Right forelimb (tissue), 1 donor: Measurements from ENCODE around the gene HECA.
"Not testable (repeated sequence)": the region's sequence is repeated elsewhere in the genome, so short reads cannot be mapped to it uniquely, and the experiment has no call there.

Experiments
- DNase-seq: peaks from one replicate; pipeline ENCODE4 v3.0.0-alpha.2; 2018

The HECA gene

GRCh38 chr6:139137706-139138105, 2.8 kb downstream of the HECA start:
- no peak for DNase-seq

DNA sequence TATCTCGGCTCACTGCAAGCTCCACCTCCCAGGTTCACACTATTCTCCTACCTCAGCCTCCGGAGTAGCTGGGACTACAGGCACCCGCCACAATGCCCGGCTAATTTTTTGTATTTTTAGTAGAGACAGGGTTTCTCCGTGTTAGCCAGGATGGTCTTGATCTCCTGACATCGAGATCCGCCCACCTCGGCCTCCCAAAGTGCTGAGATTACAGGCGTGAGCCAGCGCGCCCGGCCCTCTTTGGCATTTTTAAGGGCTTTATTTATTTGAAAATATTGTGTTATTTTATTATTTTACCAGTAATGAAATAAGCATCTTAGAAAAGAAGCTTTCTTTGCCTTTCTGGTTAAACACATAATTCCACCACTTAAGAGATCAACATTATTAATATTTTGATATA, 6.0 kb downstream of the HECA start:
- not testable (repeated sequence) for DNase-seq

GRCh38 chr6:139142262-139142661, 7.4 kb downstream of the HECA start:
- no peak for DNase-seq

GRCh38 chr6:139143111-139143510, 8.2 kb downstream of the HECA start:
- DNase-seq = no peak

DNA sequence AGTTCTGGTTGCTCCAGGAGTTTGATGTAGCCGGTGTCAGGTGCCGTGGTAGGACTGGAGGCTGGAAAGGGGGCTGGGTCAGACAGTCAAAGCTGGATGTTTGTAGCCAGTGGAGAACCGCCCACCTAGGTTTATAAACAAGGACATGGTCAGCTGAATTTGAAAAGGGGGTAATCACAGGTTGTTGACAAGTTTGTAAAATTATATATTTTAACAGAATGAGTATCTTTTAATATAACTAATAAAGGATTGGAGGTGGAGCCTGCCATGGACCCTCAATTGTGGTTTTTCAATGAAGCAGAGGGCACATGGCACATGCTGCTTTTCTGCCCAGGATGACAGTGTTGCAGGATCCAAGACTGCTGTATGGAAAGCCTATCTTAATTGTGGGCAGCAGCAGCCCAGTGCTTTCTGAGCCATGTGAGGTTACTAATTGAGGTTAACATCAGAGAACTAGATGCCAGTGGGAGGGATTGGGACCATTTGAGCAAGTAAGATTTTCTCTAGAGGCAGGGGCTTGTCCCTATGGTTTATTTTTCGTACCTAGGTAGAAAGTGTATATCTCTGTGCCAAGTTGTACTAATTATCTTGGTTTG, 9.7 kb downstream of the HECA start:
- no peak for DNase-seq

DNA sequence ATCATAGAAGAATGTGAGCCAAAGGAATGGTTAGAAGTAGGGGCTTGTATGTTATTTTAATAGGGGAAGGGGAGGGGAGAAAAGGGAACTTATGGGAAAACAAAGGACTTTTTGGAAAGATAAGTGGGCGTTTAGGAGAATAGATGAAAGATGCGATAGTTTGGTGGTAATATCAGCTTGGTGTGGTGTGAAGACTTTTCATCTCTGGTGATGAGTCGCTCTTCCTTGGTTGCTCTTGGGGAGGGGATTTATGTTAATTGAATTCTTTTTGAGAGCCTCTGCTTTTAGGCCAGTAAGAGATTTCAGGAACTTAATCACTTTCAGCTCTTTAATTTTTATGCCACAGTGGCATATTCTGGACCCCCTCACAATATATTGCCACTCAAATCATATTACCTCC, 10.8 kb downstream of the HECA start:
- no peak for DNase-seq

- no peak for DNase-seq
These were observed 11.4 kb downstream of the HECA start for GRCh38 chr6:139146317-139146726.

- no peak for DNase-seq
These were observed 12.7 kb downstream of the HECA start for GRCh38 chr6:139147628-139148027.

- DNase-seq = no peak
These were observed 13.8 kb downstream of the HECA start for GRCh38 chr6:139148557-139149235.

- DNase-seq = no peak
These were observed 14.5 kb downstream of the HECA start for GRCh38 chr6:139149383-139149782.

DNA sequence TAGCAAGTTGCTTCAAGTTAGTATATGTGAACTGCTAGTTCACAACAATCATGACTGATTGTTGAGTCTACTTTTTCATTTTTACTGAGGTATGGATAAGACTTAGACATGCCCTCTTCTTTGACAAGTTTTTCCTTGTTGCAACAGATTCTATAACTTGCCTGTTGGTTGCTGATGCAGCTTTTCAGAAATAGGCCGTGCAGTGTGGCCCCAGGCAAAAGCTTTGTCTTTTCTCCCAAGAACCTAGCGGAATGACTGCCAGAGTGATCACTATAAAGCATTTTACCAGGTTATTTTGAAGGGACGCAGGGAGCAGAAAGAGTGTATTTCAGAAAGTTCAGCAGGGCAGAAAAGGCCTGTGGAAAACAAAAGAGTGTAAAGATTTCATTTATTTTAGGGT, 16.0 kb downstream of the HECA start:
- no peak for DNase-seq

DNA sequence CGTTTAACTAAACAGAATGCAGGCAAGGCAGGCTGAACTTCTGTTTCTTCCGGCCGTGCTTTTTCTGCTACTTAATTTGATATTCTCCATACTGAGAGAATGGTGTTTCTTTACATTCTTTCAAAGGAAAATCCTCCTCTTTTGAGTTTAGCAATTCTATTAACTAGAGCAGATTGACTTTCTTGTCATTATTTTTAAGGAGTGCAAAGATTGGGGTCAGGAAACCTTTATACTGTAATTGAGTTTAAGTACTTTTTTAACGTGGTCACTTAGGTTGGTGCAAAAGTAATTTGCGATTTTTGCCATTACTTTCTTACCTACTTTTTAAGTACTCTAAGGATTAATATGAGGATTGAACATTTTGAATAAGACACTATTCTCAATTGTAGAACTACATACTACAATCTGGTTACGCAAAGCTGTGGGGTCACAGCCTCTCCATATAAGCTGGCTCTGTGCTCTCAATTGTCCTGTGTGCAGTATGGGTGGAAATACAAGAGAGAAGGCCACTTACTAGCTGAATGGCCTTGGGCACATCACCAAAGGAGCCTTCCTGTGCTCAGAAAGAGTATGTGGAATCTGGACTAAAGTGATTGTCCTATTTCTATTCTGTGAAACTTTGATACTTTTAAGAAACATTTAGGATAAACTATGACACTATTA, 16.7 kb downstream of the HECA start:
- DNase-seq = no peak

DNA sequence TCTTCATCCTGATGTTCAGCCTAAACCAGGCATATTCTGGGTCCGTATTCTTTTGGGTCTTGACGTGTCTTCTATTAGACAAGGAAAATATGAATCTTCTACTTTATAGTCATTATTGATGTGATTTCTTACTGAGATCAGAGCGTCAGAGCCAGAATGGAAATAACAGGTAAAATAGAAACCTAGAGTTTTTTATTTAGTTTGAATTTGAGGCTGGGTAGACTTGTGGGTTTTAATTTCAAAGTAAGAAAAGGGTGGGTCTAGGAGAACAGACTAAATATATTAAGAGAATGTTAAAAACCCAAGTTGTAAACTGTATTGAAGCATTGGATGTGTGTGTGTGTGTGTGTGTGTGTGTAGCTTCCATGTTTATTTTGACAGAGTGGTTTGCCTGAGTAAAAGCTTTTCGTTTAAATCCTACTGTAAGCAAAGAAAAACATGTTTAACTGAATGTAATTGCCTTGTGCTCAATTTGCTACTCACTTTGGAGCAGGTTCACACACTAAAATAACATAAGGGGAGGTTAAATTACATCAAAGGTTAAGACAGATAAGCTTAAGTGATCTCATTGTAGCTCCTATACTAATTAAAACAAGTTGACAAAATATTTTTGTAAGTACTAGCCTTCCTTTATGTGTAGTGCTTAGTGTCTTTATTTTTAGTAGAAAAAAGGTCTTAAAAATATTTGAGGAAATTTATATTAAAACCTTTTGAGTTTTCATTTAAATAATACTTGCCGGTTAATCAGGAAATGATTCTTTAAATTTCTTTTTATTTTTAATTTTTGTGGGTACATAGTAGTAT, 17.4 kb downstream of the HECA start:
- DNase-seq = no peak

GRCh38 chr6:139152892-139153271, 18.0 kb downstream of the HECA start:
- DNase-seq = no peak

DNA sequence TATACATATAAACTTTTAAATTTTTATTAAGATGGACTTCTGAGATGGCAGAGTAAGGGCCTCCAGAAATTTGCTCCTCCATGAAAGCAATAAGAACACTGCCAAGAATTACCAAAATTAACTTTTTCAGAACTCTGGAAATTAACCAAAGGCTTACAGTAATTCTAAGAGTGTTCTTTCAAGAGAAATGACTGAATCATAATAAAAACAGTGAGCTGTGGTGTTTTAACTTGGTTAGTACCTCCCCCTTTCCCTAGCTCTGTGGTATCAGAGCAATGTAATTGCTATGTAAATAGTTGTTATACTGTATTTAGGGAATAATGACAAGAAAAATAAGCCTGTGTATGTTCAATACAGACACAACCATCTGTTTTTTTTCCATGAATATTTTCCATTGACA, 19.0 kb downstream of the HECA start:
- DNase-seq = no peak

DNA sequence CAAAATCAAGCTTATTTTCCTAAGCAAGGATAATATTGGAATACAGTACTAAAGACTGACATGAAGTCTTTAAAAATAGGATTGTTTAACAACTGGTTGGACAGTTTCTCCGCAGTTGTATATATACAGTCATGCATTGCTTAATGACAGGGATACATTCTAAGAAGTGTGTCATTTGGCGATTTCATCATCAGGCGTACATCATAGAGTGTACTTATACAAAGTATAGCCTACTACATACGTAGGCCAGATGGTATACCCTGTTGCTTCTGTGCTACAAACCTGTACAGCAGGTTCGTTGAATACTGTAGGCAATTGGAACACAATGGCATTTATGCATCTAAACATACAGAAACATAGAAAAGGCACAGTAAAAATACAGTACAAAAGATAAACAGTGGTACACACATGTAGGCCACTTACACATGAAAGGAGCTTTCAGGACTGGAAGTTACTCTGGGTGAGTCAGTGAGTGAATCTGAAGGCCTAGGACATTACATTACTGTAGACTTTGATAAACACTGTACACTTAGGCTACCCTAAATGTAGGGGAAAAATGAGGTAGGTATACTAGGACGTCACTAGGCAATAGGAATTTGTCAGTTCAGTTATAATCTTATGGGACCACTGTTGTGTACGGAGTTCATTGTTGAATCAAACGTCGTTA, 20.1 kb downstream of the HECA start:
- DNase-seq = no peak

DNA sequence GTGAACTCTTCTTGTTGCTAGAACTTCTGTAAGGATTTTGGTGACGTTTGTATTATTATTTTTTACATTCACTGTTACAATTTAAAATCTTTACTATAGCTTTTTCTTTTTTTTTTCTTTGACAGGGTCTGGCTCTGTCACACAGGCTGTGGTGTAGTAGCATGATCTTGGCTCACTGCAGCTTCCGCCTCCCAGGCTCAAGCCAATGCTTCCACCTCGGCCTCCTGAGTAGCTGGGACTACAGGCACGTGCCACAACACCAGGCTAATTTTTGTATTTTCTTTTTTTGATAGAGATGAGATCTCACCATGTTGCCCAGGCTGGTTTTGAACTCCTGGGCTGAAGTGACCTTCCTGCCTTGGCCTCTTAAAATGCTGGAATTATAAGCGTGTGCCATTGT, 21.2 kb downstream of the HECA start:
- no peak for DNase-seq

DNA sequence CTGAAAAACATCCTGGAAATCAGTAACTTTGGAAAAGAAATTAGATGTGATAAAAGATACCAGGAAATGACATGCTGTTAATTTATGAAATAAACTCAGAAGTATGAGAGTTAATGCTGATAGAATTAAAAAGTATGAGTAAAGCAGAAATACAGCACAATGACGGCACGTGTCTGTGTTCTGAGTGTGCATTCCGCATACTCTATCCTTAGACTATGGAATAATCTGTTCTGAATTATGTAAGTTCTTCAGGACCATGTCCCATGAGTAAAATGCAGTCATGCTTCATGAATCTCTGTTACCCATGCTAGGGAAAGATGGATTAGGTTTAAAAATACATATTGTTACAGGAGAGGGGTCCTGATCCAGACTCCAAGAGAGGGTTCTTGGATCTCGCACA, 21.7 kb downstream of the HECA start:
- DNase-seq = no peak

DNA sequence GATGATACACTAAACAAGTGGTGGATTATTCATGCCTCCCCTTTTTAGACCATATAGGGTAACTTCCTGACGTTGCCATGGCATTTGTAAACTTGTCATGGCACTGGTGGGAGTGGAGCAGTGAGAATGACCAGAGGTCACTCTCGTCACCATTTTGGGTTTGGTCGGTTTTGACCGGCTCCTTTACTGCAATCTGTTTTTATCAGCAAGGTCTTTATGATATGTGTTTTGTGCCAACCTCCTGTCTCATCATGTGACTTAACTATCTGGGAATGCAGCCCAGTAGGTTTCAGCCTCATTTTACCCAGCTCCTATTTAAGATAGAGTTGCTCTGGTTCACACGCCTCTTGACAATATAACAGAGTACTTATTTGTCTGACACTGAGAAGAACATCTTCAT, 22.2 kb downstream of the HECA start:
- not testable (repeated sequence) for DNase-seq

DNA sequence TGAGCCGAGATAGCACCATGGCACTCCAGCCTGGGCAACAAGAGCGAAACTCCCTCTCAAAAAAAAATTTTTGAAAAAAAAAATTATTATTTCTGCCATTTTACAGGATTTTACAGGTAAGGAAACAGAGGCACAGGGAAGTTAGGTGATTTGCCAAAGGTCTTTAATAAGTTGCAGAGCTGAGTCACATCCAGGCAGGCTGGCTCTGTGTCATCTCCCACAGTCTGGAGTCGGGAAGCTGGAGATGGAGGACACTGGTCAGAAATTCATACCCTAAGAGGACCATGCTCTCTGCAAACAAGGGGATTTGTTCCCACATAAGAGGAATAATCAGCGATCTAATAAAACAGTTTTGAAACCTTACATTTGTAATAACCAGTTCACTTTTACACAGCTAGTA, 24.1 kb downstream of the HECA start:
- no peak for DNase-seq

GRCh38 chr6:139161169-139161568, 26.3 kb downstream of the HECA start:
- no peak for DNase-seq

GRCh38 chr6:139161817-139162284, 27.0 kb downstream of the HECA start:
- DNase-seq = no peak

DNA sequence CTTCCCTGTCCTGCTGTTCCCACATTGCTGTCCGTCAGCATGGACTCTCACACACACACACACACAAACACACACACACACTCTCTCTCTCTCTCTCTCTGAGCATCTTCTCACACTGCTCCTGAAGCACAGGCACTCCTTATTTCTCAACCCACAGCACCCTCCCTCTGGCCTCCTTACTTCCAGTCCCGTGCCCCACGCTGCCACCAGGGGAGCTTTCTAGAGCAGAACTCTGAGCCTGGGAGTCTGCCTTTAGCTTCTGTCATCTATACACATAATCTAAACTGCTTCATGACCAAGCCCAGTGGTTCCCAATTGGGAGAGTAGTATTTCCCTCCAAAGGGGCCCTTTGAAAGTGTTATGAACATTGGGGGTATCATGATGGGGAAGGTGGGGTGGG, 29.1 kb downstream of the HECA start:
- no peak for DNase-seq
